HCT116 (cell line): Measurements from ENCODE around the gene TBC1D4. TPM values are rescaled to one million over a fixed set of nuclear protein-coding genes. Genes with fewer than 3 reads are reported as not detected.

Source experiments
- ATAC-seq: fragments of 200-7000 bp; cut with Tn5 transposase; 2 replicates; pipeline ENCODE4 v1.9.1; 2020; ENCODE audit warnings: mild to moderate bottlenecking, moderate library complexity
- BruUV-seq: library from RNA; stranded (reverse); fragments of 400-500 nt; replicated peaks from 2 replicates; lab custom pipeline; 2021; lab: Mats Ljungman, UMichigan
- CTCF ChIA-PET: fragments of 300-600 bp; sonication (Branson Sonifier 250); formaldehyde crosslinking; loops from one replicate; lab custom pipeline; 2021; ENCODE audit warnings: antibody characterized with exemption; lab: Charles Lee
- POLR2A ChIA-PET: fragments of 300-600, 350-600 bp; sonication (Branson Sonifier 250); formaldehyde crosslinking; loops from one replicate; lab custom pipeline; 2021; ENCODE audit warnings: antibody characterized with exemption; lab: Charles Lee
- RAD21 ChIA-PET, 2 experiments: fragments of 300-600 bp; sonication (Branson Sonifier 250); formaldehyde crosslinking; loops; one replicate each; lab custom pipeline; 2023; ENCODE audit warnings: low total read pairs in 2 of 2; ENCODE audit not compliant: uncharacterized antibody in 2 of 2, unreplicated experiment in 2 of 2, low non-redundant PET in 1 of 2; lab: Charles Lee
- DNase-seq: peaks from one replicate; pipeline ENCODE4 v3.0.0-alpha.2; 2010; ENCODE audit warnings: low read depth, low spot score
- H2AFZ ChIP-seq: fragments of 200-600 bp; shearing (Covaris generic), sonication (generic); 2 replicates; pipeline ENCODE4 v1.6.1; 2017; ENCODE audit warnings: low read depth, mixed run types, mixed read lengths, antibody characterized with exemption, low read length; ENCODE audit not compliant: poor library complexity, severe bottlenecking
- H3K27ac ChIP-seq: 2 replicates; pipeline ENCODE4 v1.5.1; 2012; ENCODE audit warnings: low read depth, low read length
- H3K27me3 ChIP-seq: fragments of 200-600 bp; sonication (generic); 2 replicates; pipeline ENCODE4 v1.6.1; 2016; ENCODE audit warnings: mixed run types, low read length, mixed read lengths; ENCODE audit not compliant: insufficient read depth
- H3K36me3 ChIP-seq, 2 experiments: fragments of 200-500 bp in 1 of 2; fragments of 200-600 bp in 1 of 2; sonication (Bioruptor generic) in 1 of 2; sonication (generic) in 1 of 2; 2 replicates each; pipeline versions ENCODE4 v1.5.1 to v1.6.1; 2014 to 2016; ENCODE audit warnings: low read length in 2 of 2, inconsistent platforms in 1 of 2, mixed read lengths in 1 of 2, mixed run types in 1 of 2; ENCODE audit not compliant: insufficient read depth in 2 of 2, control insufficient read depth in 1 of 2
- H3K4me1 ChIP-seq, 2 experiments: fragments of 200-600 bp in 1 of 2; sonication (generic) in 1 of 2; 2 replicates each; pipeline versions ENCODE4 v1.5.1 to v1.6.1; 2012 to 2017; ENCODE audit warnings: low read length in 2 of 2, inconsistent platforms in 1 of 2, mild to moderate bottlenecking in 1 of 2, mixed read lengths in 1 of 2, mixed run types in 1 of 2, moderate library complexity in 1 of 2; ENCODE audit not compliant: insufficient read depth in 2 of 2, control insufficient read depth in 1 of 2
- H3K4me2 ChIP-seq: fragments of 200-600 bp; sonication (generic); 2 replicates; pipeline ENCODE4 v1.6.1; 2017; ENCODE audit warnings: mixed run types, low read length, mixed read lengths
- H3K4me3 ChIP-seq, 2 experiments: fragments of 200-600 bp in 1 of 2; sonication (generic) in 1 of 2; replicated peaks in 1 of 2; 2 replicates each; pipeline ENCODE4 v1.5.1; 2011 to 2016; ENCODE audit warnings: low read length in 2 of 2, control low read depth in 1 of 2, low read depth in 1 of 2, mild to moderate bottlenecking in 1 of 2, mixed read lengths in 1 of 2, mixed run types in 1 of 2
- H3K79me2 ChIP-seq: fragments of 200-600 bp; sonication (generic); 2 replicates; pipeline ENCODE4 v1.6.1; 2017; ENCODE audit warnings: mild to moderate bottlenecking, mixed run types, low read length, moderate library complexity, mixed read lengths; ENCODE audit not compliant: insufficient read depth
- H3K9ac ChIP-seq: fragments of 200-600 bp; sonication (generic); 2 replicates; pipeline ENCODE4 v1.6.1; 2016; ENCODE audit warnings: low read length, mixed read lengths
- H3K9me2 ChIP-seq: fragments of 200-600 bp; sonication (generic), shearing (Covaris generic); 2 replicates; pipeline ENCODE4 v1.6.1; 2017; ENCODE audit warnings: mixed run types, mild to moderate bottlenecking, moderate library complexity; ENCODE audit not compliant: insufficient read depth
- H3K9me3 ChIP-seq, 2 experiments: fragments of 200-500 bp in 1 of 2; fragments of 200-600 bp in 1 of 2; sonication (Bioruptor generic) in 1 of 2; sonication (generic) in 1 of 2; 2 replicates each; pipeline ENCODE4 v1.6.1; 2014 to 2017; ENCODE audit warnings: low read length in 2 of 2, mixed read lengths in 2 of 2, inconsistent platforms in 1 of 2, low read depth in 1 of 2, mild to moderate bottlenecking in 1 of 2, mixed run types in 1 of 2, moderate library complexity in 1 of 2; ENCODE audit not compliant: control insufficient read depth in 1 of 2, insufficient read depth in 1 of 2
- H4K20me1 ChIP-seq: fragments of 200-600 bp; sonication (generic), shearing (Covaris generic); 2 replicates; pipeline ENCODE4 v1.6.1; 2017; ENCODE audit warnings: mixed run types, mild to moderate bottlenecking, moderate library complexity; ENCODE audit not compliant: insufficient read depth
- CEBPB ChIP-seq: IDR thresholded peaks from 2 replicates; pipeline ENCODE4 v1.6.1; 2012; ENCODE audit warnings: low read depth
- EGR1 ChIP-seq: IDR thresholded peaks from 2 replicates; pipeline ENCODE4 v1.6.1; 2012; ENCODE audit warnings: low read depth
- EZH2phosphoT487 ChIP-seq: fragments of 200-600 bp; IDR thresholded peaks from 2 replicates; pipeline ENCODE4 v1.6.1; 2018; ENCODE audit warnings: antibody characterized with exemption, borderline replicate concordance
- FOSL1 ChIP-seq: IDR thresholded peaks from 2 replicates; pipeline ENCODE4 v1.6.1; 2012; ENCODE audit warnings: low read depth
- POLR2A ChIP-seq: IDR thresholded peaks from 2 replicates; pipeline ENCODE4 v1.7.0; 2011; ENCODE audit warnings: borderline replicate concordance; ENCODE audit not compliant: insufficient read depth, insufficient read length; ENCODE audit errors: extremely low read depth
- RAD21 ChIP-seq: IDR thresholded peaks from 2 replicates; pipeline ENCODE4 v1.6.1; 2012; ENCODE audit warnings: low read depth, mild to moderate bottlenecking
- SIN3A ChIP-seq: IDR thresholded peaks from 2 replicates; pipeline ENCODE4 v1.6.1; 2012; ENCODE audit warnings: low read depth
- SP1 ChIP-seq: IDR thresholded peaks from 2 replicates; pipeline ENCODE4 v1.6.1; 2012; ENCODE audit warnings: low read depth
- ZFX ChIP-seq: fragments of 450-650 bp; IDR thresholded peaks from 2 replicates; pipeline ENCODE4 v1.6.1; 2017
- ZNF274 ChIP-seq: fragments of 200-500 bp; sonication (Bioruptor generic); IDR thresholded peaks from 2 replicates; pipeline ENCODE4 v1.6.1; 2014; ENCODE audit warnings: mild to moderate bottlenecking, low read depth, low read length, inconsistent platforms
- intact Hi-C: fragments of 100-400 bp; cut with micrococcal nuclease; formaldehyde crosslinking; loops from 2 replicates; pipeline ENCODE4 v1.10.0; 2022
- total RNA-seq: library from RNA; stranded (reverse); gene quantifications from one replicate; pipeline ENCODE4 v1.2.1, GENCODE V29; 2021; ENCODE audit not compliant: unreplicated experiment
- TF ChIP-seq, protein P1 (sequence below): IDR thresholded peaks from 2 replicates; pipeline ENCODE4 v1.6.1; 2011; ENCODE audit warnings: mild to moderate bottlenecking, low read length, moderate library complexity; ENCODE audit not compliant: insufficient replicate concordance; ENCODE audit errors: extremely low read depth

Gene TBC1D4
- total RNA-seq, 1 experiment from 2014 or later = 24.6 TPM

- Histone ChIP-seq H3K9me3 (no peaks in the 10 kb centered on the region), H3K27ac (no peak overlapping the region), H2AFZ (no peak overlapping the region), H3K9me2 (no peaks in the 10 kb centered on the region), H3K36me3 (no peaks in the 10 kb centered on the region), H4K20me1 (no peaks in the 10 kb centered on the region), H3K9ac (no peak overlapping the region), H3K4me2 (no peak overlapping the region), H3K27me3 (no peaks in the 10 kb centered on the region), H3K4me3 (no peak overlapping the region), H3K4me1 (no peaks in the 10 kb centered on the region), H3K79me2 (no peaks in the 10 kb centered on the region)
- ATAC-seq (no peak), DNase-seq (no peak)
- intact Hi-C loops = no loop called here
- BruUV-seq = no TSS peak
- ChIA-PET RAD21 (no interaction called here), POLR2A (no interaction called here), CTCF (no interaction called here)
- TF ChIP-seq EZH2phosphoT487 (no peak), SP1 (no peak)
Observed at GRCh38 chr13:75514080-75514995, 32.4 kb upstream of the TBC1D4 start.

DNA sequence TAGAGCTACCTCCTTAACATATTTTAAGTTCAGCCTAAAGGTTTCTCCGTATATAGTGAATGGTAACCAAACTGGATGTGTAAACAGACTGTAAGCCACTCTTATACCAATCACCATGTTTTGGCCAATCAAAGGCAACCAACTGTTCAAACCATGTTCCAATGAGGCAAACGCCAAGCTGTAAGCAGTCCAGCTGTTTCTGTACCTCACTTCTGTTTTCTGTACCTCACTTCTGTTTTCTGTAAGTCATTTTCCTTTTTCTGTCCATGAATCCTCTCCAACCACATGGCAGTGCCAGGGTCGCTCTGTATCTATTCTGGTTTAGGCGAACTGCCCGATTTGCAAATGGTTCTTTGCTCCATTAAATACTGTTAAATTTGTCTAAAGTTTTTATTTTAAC is 31.3 kb upstream of the TBC1D4 start:
- H3K4me2 ChIP-seq = no peak overlapping the region
- ChIA-PET CTCF (no interaction called here), POLR2A (no interaction called here), RAD21 (no interaction called here)
- no peaks in the 10 kb centered on the region for H4K20me1 ChIP-seq
- no peaks in the 10 kb centered on the region for H3K79me2 ChIP-seq
- no peaks in the 10 kb centered on the region for H3K36me3 ChIP-seq
- ATAC-seq (no peak), DNase-seq (no peak)
- no peaks in the 10 kb centered on the region for H3K27me3 ChIP-seq
- no peaks in the 10 kb centered on the region for H3K4me1 ChIP-seq
- H3K27ac ChIP-seq = no peak overlapping the region
- intact Hi-C loops = no loop called here
- no peaks in the 10 kb centered on the region for H3K9me3 ChIP-seq
- H3K4me3 ChIP-seq = no peak overlapping the region
- TF ChIP-seq SP1 (no peak), ZFX (no peak), POLR2A (no peak), SIN3A (no peak), EGR1 (no peak), CEBPB (no peak), RAD21 (no peak), FOSL1 (no peak), ZNF274 (no peak)
- TF ChIP-seq, protein P1, sequence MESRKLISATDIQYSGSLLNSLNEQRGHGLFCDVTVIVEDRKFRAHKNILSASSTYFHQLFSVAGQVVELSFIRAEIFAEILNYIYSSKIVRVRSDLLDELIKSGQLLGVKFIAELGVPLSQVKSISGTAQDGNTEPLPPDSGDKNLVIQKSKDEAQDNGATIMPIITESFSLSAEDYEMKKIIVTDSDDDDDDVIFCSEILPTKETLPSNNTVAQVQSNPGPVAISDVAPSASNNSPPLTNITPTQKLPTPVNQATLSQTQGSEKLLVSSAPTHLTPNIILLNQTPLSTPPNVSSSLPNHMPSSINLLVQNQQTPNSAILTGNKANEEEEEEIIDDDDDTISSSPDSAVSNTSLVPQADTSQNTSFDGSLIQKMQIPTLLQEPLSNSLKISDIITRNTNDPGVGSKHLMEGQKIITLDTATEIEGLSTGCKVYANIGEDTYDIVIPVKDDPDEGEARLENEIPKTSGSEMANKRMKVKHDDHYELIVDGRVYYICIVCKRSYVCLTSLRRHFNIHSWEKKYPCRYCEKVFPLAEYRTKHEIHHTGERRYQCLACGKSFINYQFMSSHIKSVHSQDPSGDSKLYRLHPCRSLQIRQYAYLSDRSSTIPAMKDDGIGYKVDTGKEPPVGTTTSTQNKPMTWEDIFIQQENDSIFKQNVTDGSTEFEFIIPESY = no peak
- H3K9me2 ChIP-seq = no peaks in the 10 kb centered on the region
- no peak overlapping the region for H2AFZ ChIP-seq
- BruUV-seq = no TSS peak
- no peak overlapping the region for H3K9ac ChIP-seq
